Measurements from ENCODE around the gene SPOCK3. TPM values are rescaled to one million over a fixed set of nuclear protein-coding genes. Genes with fewer than 3 reads are reported as not detected.

SPOCK3 gene
- total RNA-seq, 1 experiment from 2014 or later = 1.9 TPM

DNA sequence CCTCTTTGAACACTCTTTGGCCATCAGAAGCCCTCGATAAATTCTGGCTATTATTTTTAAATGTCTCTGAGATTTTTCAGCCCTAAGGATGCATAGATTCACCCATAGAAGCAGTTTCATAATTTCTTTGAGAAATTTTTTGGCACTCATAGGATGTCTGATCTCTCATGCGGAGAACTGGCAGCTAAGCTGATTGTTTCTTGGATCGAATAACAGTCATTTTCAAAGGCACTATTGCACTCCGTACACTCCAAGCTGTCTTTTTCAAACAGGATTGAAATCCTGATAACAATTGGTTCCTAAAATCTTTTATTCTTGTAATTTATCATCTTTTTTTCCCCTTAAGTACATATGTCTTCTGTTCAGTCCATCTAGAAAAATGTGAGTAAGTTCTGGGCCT lies 411.9 kb downstream of the SPOCK3 start:
- H3K27ac ChIP-seq (ENCODE audit: low read length) = no peak overlapping the region
- no TSS peak for BruUV-seq (replicated peaks)
- H3K79me2 ChIP-seq (ENCODE audit: low read length) = no peaks in the 10 kb centered on the region
- no peaks in the 10 kb centered on the region for H4K20me1 ChIP-seq (ENCODE audit: low read length)
- no peaks in the 10 kb centered on the region for H3K9me2 ChIP-seq (replicated peaks; ENCODE audit: low read length)
- ChIA-PET POLR2A (ENCODE audit: unreplicated experiment) (no interaction called here), CTCF (no interaction called here)
- H3F3A ChIP-seq (ENCODE audit: low read length, unreplicated experiment) = no peaks in the 10 kb centered on the region
- DNase-seq (no peak), ATAC-seq (no peak)
- H3K4me1 ChIP-seq (ENCODE audit: insufficient read depth, low read length) = no peaks in the 10 kb centered on the region
- H3K4me2 ChIP-seq (ENCODE audit: low read length) = no peak overlapping the region
- no peak overlapping the region for H2AFZ ChIP-seq (ENCODE audit: low read length)
- intact Hi-C loops (cut with micrococcal nuclease) = no loop called here
- H3K9me3 ChIP-seq (ENCODE audit: low read length) = no peaks in the 10 kb centered on the region
- TF ChIP-seq, protein P1, sequence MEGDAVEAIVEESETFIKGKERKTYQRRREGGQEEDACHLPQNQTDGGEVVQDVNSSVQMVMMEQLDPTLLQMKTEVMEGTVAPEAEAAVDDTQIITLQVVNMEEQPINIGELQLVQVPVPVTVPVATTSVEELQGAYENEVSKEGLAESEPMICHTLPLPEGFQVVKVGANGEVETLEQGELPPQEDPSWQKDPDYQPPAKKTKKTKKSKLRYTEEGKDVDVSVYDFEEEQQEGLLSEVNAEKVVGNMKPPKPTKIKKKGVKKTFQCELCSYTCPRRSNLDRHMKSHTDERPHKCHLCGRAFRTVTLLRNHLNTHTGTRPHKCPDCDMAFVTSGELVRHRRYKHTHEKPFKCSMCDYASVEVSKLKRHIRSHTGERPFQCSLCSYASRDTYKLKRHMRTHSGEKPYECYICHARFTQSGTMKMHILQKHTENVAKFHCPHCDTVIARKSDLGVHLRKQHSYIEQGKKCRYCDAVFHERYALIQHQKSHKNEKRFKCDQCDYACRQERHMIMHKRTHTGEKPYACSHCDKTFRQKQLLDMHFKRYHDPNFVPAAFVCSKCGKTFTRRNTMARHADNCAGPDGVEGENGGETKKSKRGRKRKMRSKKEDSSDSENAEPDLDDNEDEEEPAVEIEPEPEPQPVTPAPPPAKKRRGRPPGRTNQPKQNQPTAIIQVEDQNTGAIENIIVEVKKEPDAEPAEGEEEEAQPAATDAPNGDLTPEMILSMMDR (conservative IDR thresholded peaks at IDR 0.05; ENCODE audit: low read depth, low read length) = no peak
- TF ChIP-seq EZH2 (IDR thresholded peaks at IDR 0.05; ENCODE audit: low read length, unreplicated experiment) (no peak), EZH2phosphoT487 (IDR thresholded peaks at IDR 0.05; ENCODE audit: borderline replicate concordance, low read length) (no peak)
- H3K9ac ChIP-seq (ENCODE audit: low read length) = no peak overlapping the region
- no peaks in the 10 kb centered on the region for H3K27me3 ChIP-seq (ENCODE audit: low read length)
- H3K36me3 ChIP-seq (ENCODE audit: low read depth, low read length) = no peaks in the 10 kb centered on the region
- H3K4me3 ChIP-seq (ENCODE audit: low read length) = no peak overlapping the region

GRCh38 chr4:166816890-166817289 lies 417.4 kb downstream of the SPOCK3 start:
- H3K4me1 ChIP-seq (ENCODE audit: insufficient read depth, low read length) = no peaks in the 10 kb centered on the region
- no peak for DNase-seq

DNA sequence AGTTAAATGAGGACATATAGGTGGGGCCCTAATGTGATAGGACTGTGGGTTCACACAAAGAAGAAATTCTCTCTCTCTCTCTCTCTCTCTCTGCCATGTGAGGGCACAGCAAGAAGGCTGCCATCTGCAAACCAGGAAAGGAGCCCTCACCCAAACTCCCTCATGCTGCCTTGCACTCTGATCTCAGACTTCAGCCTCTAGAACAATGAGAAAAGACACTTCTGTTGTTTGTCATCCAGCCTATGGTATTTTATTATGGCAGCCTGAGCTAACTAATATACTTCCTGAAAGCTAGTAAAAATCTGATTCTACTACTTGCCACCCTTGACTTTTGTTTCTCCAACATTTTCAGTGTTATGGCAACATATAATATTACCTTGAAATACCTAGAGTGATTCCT lies 425.9 kb downstream of the SPOCK3 start:
- Histone ChIP-seq H4K20me1 (ENCODE audit: low read length) (no peaks in the 10 kb centered on the region), H3K4me2 (ENCODE audit: low read length) (no peak overlapping the region), H3K79me2 (ENCODE audit: low read length) (no peaks in the 10 kb centered on the region), H2AFZ (ENCODE audit: low read length) (no peak overlapping the region), H3K9me2 (replicated peaks; ENCODE audit: low read length) (no peaks in the 10 kb centered on the region), H3K9me3 (ENCODE audit: low read length) (no peaks in the 10 kb centered on the region), H3F3A (ENCODE audit: low read length, unreplicated experiment) (no peaks in the 10 kb centered on the region), H3K4me1 (ENCODE audit: insufficient read depth, low read length) (no peaks in the 10 kb centered on the region), H3K36me3 (ENCODE audit: low read depth, low read length) (no peaks in the 10 kb centered on the region), H3K27ac (ENCODE audit: low read length) (no peak overlapping the region), H3K9ac (ENCODE audit: low read length) (no peak overlapping the region), H3K4me3 (ENCODE audit: low read length) (no peak overlapping the region), H3K27me3 (ENCODE audit: low read length) (no peaks in the 10 kb centered on the region)
- POLR2A ChIA-PET (ENCODE audit: unreplicated experiment) = no interaction called here
- TF ChIP-seq EZH2 (IDR thresholded peaks at IDR 0.05; ENCODE audit: low read length, unreplicated experiment) (no peak), EZH2phosphoT487 (IDR thresholded peaks at IDR 0.05; ENCODE audit: borderline replicate concordance, low read length) (no peak)
- TF ChIP-seq, protein P1 (conservative IDR thresholded peaks at IDR 0.05; ENCODE audit: low read depth, low read length) = no peak
- ATAC-seq (no peak), DNase-seq (no peak)
- no TSS peak for BruUV-seq (replicated peaks)
- CTCF ChIA-PET = no interaction called here
- intact Hi-C loops (cut with micrococcal nuclease) = no loop called here

More at GRCh38 chr4:166816890-166817289, 417.4 kb downstream of the SPOCK3 start:
- Histone ChIP-seq H3K27ac (ENCODE audit: low read length) (no peak overlapping the region), H3K79me2 (ENCODE audit: low read length) (no peaks in the 10 kb centered on the region), H3K9me3 (ENCODE audit: low read length) (no peaks in the 10 kb centered on the region), H3K27me3 (ENCODE audit: low read length) (no peaks in the 10 kb centered on the region), H3K4me2 (ENCODE audit: low read length) (no peak overlapping the region), H3K36me3 (ENCODE audit: low read depth, low read length) (no peaks in the 10 kb centered on the region), H3K4me3 (ENCODE audit: low read length) (no peak overlapping the region), H3F3A (ENCODE audit: low read length, unreplicated experiment) (no peaks in the 10 kb centered on the region), H4K20me1 (ENCODE audit: low read length) (no peaks in the 10 kb centered on the region), H3K9ac (ENCODE audit: low read length) (no peak overlapping the region), H3K9me2 (replicated peaks; ENCODE audit: low read length) (no peaks in the 10 kb centered on the region), H2AFZ (ENCODE audit: low read length) (no peak overlapping the region)
- no peak for ATAC-seq
- intact Hi-C loops (cut with micrococcal nuclease) = no loop called here
- no TSS peak for BruUV-seq (replicated peaks)
- TF ChIP-seq, protein P1 (conservative IDR thresholded peaks at IDR 0.05; ENCODE audit: low read depth, low read length) = no peak
- TF ChIP-seq EZH2phosphoT487 (IDR thresholded peaks at IDR 0.05; ENCODE audit: borderline replicate concordance, low read length) = no peak
- no peak for TF ChIP-seq EZH2 (IDR thresholded peaks at IDR 0.05; ENCODE audit: low read length, unreplicated experiment)
- ChIA-PET POLR2A (ENCODE audit: unreplicated experiment) (no interaction called here), CTCF (no interaction called here)

Data from PC-3 (cell line).